Astrocyte (in vitro differentiated cells and primary cell): Measurements from ENCODE around the gene TMIGD3. TPM values are rescaled to one million over a fixed set of nuclear protein-coding genes. Genes with fewer than 3 reads are reported as not detected.

Experiments
- DNase-seq: peaks from one replicate; pipeline ENCODE4 v3.0.0-alpha.2; 2010; ENCODE audit warnings: low read depth
- FAIRE-seq: peaks from 2 replicates; lab custom pipeline; 2011; peaks lifted over from hg19 to GRCh38; lab: Jason Lieb, UNC
- H2AFZ ChIP-seq: 2 replicates; pipeline ENCODE4 v1.6.0; 2012; ENCODE audit warnings: low read depth, low read length, inconsistent platforms
- H3K27ac ChIP-seq: 2 replicates; pipeline ENCODE4 v1.5.1; 2011; ENCODE audit warnings: low read depth, low read length, inconsistent platforms
- H3K27me3 ChIP-seq: 2 replicates; pipeline ENCODE4 v1.6.0; 2011; ENCODE audit warnings: low read length, inconsistent platforms; ENCODE audit not compliant: insufficient read depth
- H3K36me3 ChIP-seq: 2 replicates; pipeline ENCODE4 v1.5.1; 2011; ENCODE audit warnings: low read length, inconsistent platforms; ENCODE audit not compliant: insufficient read depth
- H3K4me1 ChIP-seq: 2 replicates; pipeline ENCODE4 v1.5.1; 2011; ENCODE audit warnings: low read length, inconsistent platforms; ENCODE audit not compliant: insufficient read depth
- H3K4me2 ChIP-seq: 2 replicates; pipeline ENCODE4 v1.6.0; 2012; ENCODE audit warnings: low read length, inconsistent platforms
- H3K4me3 ChIP-seq: 2 replicates; pipeline ENCODE4 v1.5.1; 2011; ENCODE audit warnings: low read depth, mild to moderate bottlenecking, low read length, inconsistent platforms; ENCODE audit not compliant: insufficient read depth
- H3K79me2 ChIP-seq: 2 replicates; pipeline ENCODE4 v1.6.0; 2012; ENCODE audit warnings: mild to moderate bottlenecking, low read length, inconsistent platforms; ENCODE audit not compliant: insufficient read depth
- H3K9ac ChIP-seq: 2 replicates; pipeline ENCODE4 v1.6.0; 2012; ENCODE audit warnings: mild to moderate bottlenecking, low read length, inconsistent platforms
- H3K9me3 ChIP-seq: 2 replicates; pipeline ENCODE4 v1.5.1; 2012; ENCODE audit warnings: low read depth, mild to moderate bottlenecking, low read length, inconsistent platforms; ENCODE audit not compliant: insufficient read depth
- H4K20me1 ChIP-seq: 2 replicates; pipeline ENCODE4 v1.6.0; 2012; ENCODE audit warnings: low read length, inconsistent platforms; ENCODE audit not compliant: insufficient read depth
- H3K27ac Mint-ChIP-seq: one replicate; pipeline ENCODE4 v1.8.0; 2021; ENCODE audit warnings: mild to moderate bottlenecking, mixed read lengths; ENCODE audit not compliant: unreplicated experiment
- H3K27me3 Mint-ChIP-seq: one replicate; pipeline ENCODE4 v1.8.0; 2021; ENCODE audit warnings: low read depth, mixed read lengths; ENCODE audit not compliant: unreplicated experiment
- H3K36me3 Mint-ChIP-seq: one replicate; pipeline ENCODE4 v1.8.0; 2021; ENCODE audit warnings: low read depth, mixed read lengths; ENCODE audit not compliant: unreplicated experiment
- H3K4me1 Mint-ChIP-seq: one replicate; pipeline ENCODE4 v1.8.0; 2021; ENCODE audit warnings: low read depth, mixed read lengths; ENCODE audit not compliant: unreplicated experiment
- H3K4me3 Mint-ChIP-seq: one replicate; pipeline ENCODE4 v1.8.0; 2021; ENCODE audit warnings: mild to moderate bottlenecking, moderate library complexity, mixed read lengths; ENCODE audit not compliant: unreplicated experiment
- H3K9me3 Mint-ChIP-seq: one replicate; pipeline ENCODE4 v1.8.0; 2021; ENCODE audit warnings: mild to moderate bottlenecking, mixed read lengths; ENCODE audit not compliant: unreplicated experiment
- EZH2 ChIP-seq: IDR thresholded peaks from 2 replicates; pipeline ENCODE4 v1.6.1; 2012; ENCODE audit warnings: mild to moderate bottlenecking, low read length, inconsistent platforms; ENCODE audit not compliant: insufficient read depth
- total RNA-seq: library from RNA; stranded (reverse); gene quantifications from 2 replicates; pipeline ENCODE4 v1.2.1, GENCODE V29; 2021
- TF ChIP-seq, protein P1 (sequence below): IDR thresholded peaks from 2 replicates; pipeline ENCODE4 v1.5.1; 2011; ENCODE audit warnings: low read depth, mild to moderate bottlenecking, inconsistent platforms, low read length, moderate library complexity; ENCODE audit not compliant: insufficient read depth

TMIGD3 gene
- total RNA-seq, 1 donor from 2014 or later, result not detected

GRCh38 chr1:111467865-111468716 lies 35.3 kb downstream of the TMIGD3 start:
- Histone ChIP-seq H2AFZ (no peak overlapping the region), H4K20me1 (peaks cover 3% of the 10 kb centered on the region), H3K9me3 (no peaks in the 10 kb centered on the region), H3K9ac (no peak overlapping the region), H3K4me2 (no peak overlapping the region), H3K27me3 (no peaks in the 10 kb centered on the region), H3K4me3 (no peak overlapping the region), H3K36me3 (no peaks in the 10 kb centered on the region), H3K4me1 (peaks cover 4% of the 10 kb centered on the region), H3K27ac (no peak overlapping the region), H3K79me2 (no peaks in the 10 kb centered on the region)
- FAIRE-seq, result no peak
- Mint-ChIP-seq H3K27ac (no peak overlapping the region), H3K4me1 (no peaks in the 10 kb centered on the region), H3K9me3 (no peaks in the 10 kb centered on the region), H3K27me3 (no peaks in the 10 kb centered on the region), H3K36me3 (peaks cover 2% of the 10 kb centered on the region), H3K4me3 (no peak overlapping the region)
- TF ChIP-seq, protein P1, sequence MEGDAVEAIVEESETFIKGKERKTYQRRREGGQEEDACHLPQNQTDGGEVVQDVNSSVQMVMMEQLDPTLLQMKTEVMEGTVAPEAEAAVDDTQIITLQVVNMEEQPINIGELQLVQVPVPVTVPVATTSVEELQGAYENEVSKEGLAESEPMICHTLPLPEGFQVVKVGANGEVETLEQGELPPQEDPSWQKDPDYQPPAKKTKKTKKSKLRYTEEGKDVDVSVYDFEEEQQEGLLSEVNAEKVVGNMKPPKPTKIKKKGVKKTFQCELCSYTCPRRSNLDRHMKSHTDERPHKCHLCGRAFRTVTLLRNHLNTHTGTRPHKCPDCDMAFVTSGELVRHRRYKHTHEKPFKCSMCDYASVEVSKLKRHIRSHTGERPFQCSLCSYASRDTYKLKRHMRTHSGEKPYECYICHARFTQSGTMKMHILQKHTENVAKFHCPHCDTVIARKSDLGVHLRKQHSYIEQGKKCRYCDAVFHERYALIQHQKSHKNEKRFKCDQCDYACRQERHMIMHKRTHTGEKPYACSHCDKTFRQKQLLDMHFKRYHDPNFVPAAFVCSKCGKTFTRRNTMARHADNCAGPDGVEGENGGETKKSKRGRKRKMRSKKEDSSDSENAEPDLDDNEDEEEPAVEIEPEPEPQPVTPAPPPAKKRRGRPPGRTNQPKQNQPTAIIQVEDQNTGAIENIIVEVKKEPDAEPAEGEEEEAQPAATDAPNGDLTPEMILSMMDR, result no peak
- TF ChIP-seq EZH2, result no peak
- no peak for DNase-seq

GRCh38 chr1:111466480-111466879 lies 37.0 kb downstream of the TMIGD3 start:
- FAIRE-seq, result no peak
- H3K27ac Mint-ChIP-seq, result no peak overlapping the region

More at GRCh38 chr1:111466480-111466879, 37.0 kb downstream of the TMIGD3 start:
- TF ChIP-seq, protein P1, result no peak
- TF ChIP-seq EZH2, result no peak
- no peaks in the 10 kb centered on the region for H3K79me2 ChIP-seq
- H3K27ac ChIP-seq, result no peak overlapping the region
- peaks cover 8% of the 10 kb centered on the region for H4K20me1 ChIP-seq
- peaks cover 9% of the 10 kb centered on the region for H3K4me1 ChIP-seq
- no peak overlapping the region for H3K4me2 ChIP-seq
- no peak overlapping the region for H3K4me3 ChIP-seq
- DNase-seq, result no peak
- Mint-ChIP-seq H3K4me3 (no peak overlapping the region), H3K4me1 (no peaks in the 10 kb centered on the region), H3K9me3 (no peaks in the 10 kb centered on the region), H3K36me3 (no peaks in the 10 kb centered on the region), H3K27me3 (no peaks in the 10 kb centered on the region)
- H3K36me3 ChIP-seq, result peaks cover 6% of the 10 kb centered on the region
- H2AFZ ChIP-seq, result no peak overlapping the region
- no peaks in the 10 kb centered on the region for H3K27me3 ChIP-seq
- no peak overlapping the region for H3K9ac ChIP-seq
- no peaks in the 10 kb centered on the region for H3K9me3 ChIP-seq
